Keratinocyte (primary cell): ENCODE data around the gene SREK1IP1.

Source experiments
- CTCF ChIP-seq, 3 experiments: IDR thresholded peaks in 1 of 3; conservative IDR thresholded peaks in 1 of 3; optimal IDR thresholded peaks in 1 of 3; 2 replicates in 2 of 3; 3 replicates in 1 of 3; pipeline versions ENCODE3 to v1.5.1; 2011; ENCODE audit warnings: low read length in 3 of 3, mild to moderate bottlenecking in 3 of 3, moderate library complexity in 2 of 3, control low read depth in 1 of 3, inconsistent platforms in 1 of 3; ENCODE audit not compliant: insufficient read depth in 2 of 3; ENCODE audit errors: extremely low read depth in 1 of 3
- EZH2 ChIP-seq: IDR thresholded peaks from one replicate; pipeline ENCODE4 v1.6.1; 2012; ENCODE audit warnings: inconsistent platforms, mild to moderate bottlenecking, low read length, moderate library complexity

GRCh38 chr5:64690104-64690416 is 78.4 kb downstream of the SREK1IP1 start:
- TF ChIP-seq EZH2 (no peak), CTCF (optimal IDR thresholded peaks at IDR 0.05 in 1 of 3, IDR thresholded peaks at IDR 0.05 in 1 of 3, conservative IDR thresholded peaks at IDR 0.05 in 1 of 3; ENCODE audit: extremely low read depth in 1 of 3, insufficient read depth in 2 of 3, low read length in 3 of 3) (no peak)
